EH (cell line): ENCODE measurements around the gene TOR1B.

Experiments
- DNase-seq: peaks from one replicate; pipeline ENCODE4 v3.0.0-alpha.2; 2015; ENCODE audit warnings: low read depth

Gene TOR1B

DNA sequence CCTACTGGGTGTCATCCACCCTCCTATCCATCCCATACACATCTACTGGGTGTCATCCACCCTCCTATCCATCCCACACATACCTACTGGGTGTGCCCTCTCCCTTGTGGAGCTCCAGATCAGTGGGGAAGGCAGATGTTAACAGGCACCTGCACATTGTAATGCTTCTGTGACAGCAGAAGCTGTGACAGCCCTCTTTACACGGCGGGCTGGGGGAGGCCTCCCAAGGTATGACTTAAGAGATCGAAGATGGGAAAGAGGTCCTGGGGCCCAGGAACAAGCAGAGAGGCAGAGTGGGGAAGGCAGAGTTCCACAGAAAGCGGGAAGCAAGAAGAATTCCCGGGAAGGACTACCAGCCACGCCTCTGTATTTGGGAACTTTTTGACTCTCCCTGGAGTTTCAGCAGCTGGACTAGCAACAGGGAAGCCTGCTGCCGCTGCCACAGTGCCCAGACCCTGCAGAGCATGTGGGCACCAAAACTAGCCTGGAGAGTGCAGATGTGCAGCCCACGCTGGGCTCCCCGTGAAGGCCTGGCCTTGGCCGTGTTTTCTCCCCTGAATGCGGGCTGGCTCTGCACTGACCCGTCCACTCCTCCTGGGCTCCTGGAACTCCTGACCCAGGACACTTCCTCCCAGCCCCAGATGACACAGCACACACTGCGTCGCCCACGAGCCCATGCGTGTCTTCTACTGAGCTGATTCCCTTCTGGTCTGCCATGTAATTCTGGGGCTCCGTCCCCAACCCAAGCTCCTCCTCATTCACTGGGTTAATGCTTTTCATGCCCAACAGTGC lies 11.6 kb downstream of the TOR1B start:
- no peak for DNase-seq

DNA sequence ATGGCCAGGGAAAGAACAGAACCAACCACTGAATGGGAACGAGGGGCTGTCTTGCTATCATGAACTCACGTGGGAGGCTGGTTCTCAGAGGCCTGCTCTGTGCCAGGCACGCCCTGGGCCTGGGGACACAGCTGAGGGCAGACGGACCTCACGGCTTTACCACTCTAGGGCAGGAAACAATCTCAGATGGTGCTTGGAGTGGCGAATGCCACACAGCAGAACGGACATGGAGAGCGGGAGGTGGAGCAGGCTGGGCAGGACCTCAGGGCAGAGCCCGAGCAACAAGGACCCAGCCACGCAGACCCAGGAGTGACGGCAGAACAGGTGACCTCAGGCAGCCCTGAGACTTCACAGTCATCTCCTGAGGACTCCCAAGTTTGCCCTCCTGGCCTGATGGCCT lies 12.3 kb downstream of the TOR1B start:
- DNase-seq, result no peak

DNA sequence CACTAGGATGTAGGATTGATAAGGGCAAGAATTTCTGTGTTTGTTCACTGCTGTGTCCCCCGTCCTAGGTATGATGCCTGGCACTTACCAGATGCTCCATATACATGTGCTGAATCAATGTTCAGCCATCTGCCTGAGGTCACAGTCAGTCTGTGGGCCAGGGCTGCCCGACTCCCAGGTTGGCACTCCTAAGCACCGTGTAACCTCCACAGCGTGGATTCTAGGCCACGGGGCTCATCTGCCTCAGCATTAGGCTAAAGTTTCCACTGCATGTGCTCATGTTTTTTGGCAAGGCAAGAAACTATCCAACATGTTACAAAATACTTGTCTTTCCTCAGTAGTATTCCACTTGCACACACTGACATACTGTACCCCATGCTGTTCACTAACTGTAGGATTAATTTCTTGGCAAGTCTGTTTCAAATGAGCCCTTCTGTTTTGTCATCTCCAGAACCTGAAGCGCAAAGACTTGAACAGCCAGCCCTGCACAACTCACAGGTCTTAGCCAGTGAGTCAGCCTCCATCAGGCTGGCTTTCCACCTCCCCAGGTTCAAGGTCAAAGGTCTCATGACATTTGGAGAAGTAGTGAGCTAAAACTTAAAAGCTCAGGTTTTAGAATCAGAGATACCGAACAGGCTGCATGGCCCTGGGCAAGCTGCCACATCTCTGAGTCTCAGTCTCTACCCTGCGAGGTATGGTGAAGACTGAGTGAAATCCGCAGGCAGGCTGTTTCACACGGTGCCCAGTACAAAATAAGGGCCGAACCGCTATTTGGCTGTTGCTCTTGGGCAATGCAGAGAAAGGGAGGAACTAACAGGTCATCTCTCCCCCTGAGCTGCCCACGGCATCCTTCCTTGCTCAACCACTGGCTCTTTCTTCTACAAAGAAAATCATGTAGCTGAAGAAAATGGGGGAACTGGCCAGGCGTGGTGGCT lies 13.8 kb downstream of the TOR1B start:
- DNase-seq, result no peak

DNA sequence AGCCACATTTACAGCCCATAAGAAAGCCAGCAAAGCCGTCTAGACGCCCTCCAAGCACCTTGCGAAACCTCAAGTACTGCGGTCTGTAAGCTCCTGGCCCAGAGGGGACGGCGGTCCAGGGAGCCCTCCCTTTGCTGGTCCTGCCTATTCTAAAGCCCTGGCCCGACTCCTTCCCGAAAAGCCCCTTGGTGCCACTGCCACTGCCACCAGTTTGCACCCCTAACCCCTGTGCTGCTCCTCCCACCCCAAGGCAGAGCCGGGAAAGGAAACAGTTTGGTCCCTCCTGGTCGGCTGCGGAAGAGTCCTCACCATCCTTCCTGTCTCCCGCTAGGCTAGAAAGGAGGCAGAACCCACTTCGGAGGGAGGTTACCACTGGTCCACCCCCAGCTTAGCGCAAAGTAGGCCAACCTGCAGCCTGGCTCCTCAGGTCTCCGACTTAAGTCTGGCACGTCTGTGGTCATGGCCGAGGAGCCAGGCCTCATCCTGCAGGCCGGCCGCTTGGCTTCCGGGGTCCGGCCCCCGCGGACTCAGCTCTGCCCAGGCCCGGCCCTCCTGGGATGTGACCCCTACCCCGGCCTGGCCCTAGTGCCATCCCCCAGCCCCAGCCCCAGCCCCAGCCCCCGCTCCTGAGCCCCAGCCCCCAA lies 20.0 kb downstream of the TOR1B start:
- DNase-seq, result peak; percentile 50

DNA sequence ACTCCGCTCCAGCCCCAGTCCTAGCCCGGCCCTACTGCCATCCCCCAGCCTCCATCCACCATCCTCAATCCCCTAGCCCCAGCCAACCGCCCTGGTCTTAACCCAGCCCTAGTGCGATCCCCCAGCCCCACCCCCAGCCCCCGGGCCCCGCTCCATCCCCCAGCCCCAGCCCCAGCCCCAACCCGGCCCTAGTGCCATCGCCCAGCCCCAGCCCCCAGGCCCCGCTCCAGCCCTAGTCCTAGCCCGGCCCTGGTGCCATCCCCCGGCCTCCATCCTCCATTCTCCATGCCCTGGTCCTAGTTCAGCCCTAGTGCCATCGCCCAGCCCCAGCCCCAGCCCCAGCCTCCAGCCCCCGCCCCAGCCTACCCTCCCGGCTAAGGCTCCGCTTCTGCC lies 20.6 kb downstream of the TOR1B start:
- no peak for DNase-seq

DNA sequence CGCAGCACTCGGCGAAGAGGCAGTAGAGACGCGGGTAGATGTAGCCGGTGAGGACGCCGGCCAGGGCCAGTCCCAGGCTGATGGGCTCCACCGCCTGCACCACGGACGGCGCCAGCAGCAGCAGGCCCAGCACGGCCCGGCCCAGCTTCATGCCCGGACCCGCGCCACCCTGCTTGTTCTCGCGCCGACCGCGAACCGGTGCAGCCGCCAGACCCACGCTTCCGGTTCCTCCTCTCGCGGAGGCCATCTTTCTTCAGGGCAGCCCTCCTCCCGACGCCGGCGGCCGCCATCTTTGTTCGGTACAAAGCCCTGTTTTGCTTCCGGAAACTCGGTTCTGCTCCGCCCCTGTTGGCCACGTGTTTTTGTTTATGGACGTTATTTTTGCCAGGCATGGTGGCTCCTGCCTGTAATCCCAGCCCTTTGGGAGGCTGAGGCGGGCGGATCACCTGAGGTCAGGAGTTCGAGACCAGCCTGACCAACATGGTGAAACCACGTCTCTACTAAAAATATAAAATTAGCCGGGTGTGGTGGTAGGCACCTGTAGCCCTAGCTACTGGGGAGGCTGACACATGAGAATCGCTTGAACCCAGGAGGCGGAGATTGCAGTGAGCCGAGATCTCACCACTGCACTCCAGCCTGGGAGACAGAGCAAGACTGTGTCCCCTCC lies 21.1 kb downstream of the TOR1B start, which contains the start of gene TOR1A:
Gene TOR1A (minus strand): TSS at position 202 of the 667 bp plus-strand sequence. CDS start 51 bp downstream, at position 151.
- DNase-seq, result peak; percentile 95

DNA sequence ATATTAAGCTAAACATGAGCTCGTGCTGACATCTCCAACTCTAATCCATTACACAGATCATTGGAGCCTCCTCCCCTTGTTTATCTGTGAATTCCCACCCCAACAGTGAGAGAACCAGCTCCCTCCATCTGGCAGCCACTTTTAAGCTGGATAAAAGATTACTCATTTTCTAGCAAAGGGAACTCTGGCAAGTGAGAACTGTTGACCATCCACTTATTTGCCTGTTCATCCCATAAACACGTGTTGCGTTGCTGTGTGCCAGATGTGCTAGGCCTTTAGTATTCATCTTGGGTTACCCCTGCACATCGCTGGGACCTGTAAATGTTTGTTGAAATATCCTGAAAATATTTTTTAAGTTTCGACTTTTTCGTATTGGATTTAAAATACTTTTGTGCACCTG lies 23.4 kb downstream of the TOR1B start:
- no peak for DNase-seq

DNA sequence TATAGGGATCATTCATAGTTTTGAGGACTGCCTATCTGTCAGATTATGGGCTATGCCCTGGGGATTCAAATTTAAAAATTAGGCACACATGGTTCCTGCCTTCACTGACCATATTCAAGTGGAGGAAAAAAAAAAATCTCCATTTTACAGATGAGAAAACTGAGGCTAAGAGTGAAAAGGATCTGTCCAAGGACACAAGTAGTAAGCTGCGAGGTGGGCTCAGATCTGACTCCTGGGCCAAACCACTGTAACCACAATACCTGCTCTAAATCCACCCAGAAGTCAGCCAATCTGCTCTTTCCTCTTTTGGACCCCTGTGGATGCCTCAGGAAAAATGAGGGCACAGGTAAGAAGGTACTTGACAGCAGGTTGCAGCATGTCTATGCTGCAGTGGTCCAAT lies 23.8 kb downstream of the TOR1B start:
- no peak for DNase-seq

DNA sequence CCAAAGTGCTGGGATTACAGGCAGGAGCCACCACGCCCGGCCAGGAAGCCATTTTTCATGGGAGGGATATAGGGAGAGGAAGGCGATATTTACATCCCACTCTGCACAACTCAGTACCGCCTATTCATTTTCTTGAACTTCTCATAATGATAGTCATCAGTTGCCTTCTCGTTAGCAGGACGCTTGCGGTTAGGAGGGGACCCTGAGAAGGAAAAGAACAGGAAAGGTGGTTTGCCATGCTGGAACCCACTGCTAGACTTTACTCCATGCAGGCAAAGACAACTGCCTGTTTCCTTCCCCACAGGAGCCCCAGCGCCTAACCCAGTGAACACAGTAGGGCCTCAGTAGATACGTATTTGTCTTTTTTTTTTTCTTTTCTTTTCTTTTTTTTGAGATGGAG lies 25.1 kb downstream of the TOR1B start:
- no peak for DNase-seq

DNA sequence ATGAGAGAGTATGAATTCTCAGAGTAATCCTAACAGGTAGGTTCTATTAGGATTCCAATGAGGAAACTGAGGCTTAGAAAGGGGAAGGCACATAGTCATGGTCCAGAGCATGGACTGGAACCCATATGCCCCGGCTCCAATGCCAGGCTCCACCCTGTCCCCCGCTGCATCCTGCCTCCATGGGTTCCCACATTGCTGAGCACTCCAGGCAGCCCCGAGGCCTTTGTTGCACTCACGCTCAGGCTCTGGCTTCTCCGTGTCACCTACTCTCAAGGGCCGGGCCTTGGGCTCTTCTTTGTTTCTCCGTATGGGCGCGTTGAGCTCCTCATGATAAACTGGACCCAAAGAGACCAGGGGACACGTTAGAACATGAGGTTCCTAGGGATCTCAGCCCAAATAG lies 26.0 kb downstream of the TOR1B start:
- DNase-seq, result no peak

DNA sequence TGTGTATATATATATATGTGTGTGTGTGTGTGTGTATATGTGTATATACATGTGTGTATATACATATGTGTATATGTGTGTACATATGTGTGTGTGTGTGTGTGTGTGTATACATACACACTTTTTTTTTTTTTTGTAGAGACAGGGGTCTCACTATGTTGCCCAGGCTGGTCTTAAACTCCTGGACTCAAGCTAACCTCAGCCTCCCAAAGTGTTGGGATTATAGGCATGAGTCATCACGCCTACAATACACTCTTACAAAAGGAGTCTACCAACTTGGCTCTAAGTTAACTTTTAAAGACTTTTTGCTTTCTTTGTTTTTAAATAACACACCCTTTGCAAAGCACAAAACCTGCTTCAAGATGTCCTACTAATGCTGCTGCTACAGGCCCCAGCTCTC lies 30.0 kb downstream of the TOR1B start:
- no peak for DNase-seq

DNA sequence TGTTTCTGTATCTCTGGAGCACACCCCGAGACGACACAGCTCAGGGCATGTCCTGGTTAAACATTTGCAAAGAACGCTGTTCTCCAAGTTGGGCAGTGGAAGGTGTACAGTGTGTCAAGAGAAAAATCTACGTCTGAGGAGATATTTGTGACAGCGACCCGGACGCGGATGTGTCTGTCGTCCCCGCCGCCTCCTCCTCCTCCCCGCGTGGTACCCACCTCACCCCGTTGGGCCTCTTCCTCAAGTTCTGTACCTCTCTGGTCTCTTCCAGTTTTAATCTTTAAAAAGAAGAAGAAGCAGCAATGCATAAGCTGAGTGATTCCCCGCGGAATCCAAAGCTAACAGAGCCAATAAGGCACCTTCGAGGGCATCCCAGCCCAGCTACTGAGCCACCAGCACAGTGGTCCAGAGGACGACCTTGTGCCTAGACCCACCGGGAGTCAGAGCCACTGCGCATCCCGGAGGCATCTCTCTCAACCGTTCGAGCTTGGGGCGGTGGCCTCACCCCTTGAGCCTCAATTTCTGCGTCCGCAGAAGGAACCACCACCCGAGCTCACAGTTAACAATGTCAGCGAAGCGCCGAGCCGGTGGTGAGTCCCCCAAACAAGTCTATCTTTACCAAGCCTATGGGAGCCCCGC lies 31.6 kb downstream of the TOR1B start:
- DNase-seq, result no peak

DNA sequence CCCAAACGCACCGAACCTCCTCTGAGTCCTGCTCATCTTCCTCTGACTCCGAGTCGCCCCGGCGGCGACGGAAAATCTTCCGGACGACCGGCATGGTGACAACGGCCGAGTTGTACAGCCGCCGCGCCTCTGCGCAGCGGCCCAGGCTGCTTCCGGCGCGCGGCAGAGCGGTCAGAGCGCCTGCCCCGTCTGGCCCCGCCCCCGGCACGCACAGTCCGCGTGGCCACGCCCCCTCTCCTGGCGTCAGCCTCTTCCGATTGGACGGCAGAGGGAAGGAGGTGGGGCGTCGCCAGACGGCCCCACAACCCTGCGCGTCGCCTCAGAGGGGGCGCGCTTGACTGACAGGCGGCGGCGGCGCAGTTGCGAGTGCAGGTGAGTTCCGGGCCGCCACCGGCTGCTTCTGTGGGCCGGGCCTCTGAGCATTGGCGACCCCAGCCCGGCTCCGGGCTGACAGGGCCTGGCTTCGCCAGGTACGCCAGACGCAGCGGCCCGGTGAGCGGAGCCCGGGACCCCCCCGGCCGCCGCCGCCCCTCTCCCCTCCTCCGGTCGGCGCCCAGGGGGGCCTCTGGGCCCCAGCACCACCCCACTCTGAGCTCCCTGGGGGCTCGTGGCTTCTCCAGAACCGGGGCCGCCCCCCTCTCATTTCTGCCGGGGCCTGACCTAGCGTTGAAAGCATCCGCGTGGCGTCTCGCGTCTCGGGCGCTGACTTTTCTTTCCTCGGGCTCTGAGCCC lies 32.3 kb downstream of the TOR1B start, which contains the start of the genes C9orf78 and USP20:
Gene C9orf78 (minus strand): TSS at position 148 of the 732 bp plus-strand sequence. CDS start 54 bp downstream, at position 94.
Gene USP20 (plus strand): TSS at position 331 of the 732 bp plus-strand sequence. CDS start 17,098 bp downstream, outside the sequence.
- DNase-seq, result peak; percentile 94

DNA sequence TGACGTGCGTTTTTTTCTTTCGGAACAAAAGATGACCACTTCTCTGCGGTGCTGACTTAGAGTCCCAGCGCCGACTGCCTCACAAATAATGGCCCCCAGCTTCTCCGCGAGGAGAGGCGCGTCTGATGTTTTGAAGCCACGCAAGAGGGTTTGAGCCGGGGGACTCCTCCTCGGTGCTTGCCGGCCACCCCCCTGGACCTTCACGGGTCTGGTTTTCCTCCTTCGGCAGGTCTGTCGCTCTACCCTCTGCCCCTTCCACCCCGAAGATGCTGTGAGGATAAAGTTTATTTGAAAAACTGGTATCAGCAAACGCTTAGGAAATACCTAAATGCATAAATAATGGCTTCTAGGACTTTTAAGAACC lies 32.9 kb downstream of the TOR1B start:
- DNase-seq, result no peak

DNA sequence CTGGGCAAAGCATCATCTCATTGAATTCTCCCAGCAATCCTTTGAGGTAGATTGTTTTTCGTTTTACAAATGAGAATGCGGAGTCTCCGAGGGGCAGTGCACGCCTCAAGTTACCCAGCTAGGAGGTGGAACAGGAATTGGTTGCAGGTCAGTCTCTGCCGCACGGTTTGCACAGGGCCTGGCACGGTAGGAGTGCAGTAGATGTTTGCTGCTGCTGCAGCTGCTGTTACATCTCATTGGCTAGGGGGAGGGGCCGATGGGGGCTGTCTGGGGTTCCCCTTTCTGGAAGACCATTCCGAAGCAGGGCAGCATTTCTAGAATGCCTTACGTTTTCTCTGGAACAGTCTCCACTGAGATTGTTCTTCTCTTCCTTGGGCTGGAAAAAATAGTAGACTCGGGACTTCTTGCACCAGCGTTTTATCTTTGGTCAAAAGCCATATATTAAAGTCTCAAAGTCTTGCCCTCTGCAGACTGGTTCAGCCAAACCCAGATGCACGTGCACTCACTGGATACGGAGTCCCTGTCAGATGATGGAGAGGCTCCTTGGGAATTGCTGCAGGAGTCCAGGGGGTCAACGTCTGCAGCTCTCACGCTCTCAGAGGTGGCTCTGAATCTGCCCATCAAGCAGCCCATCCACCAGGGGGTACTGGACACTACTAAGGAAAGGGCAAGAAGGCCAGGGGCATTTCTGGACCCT lies 33.5 kb downstream of the TOR1B start:
- DNase-seq, result no peak

DNA sequence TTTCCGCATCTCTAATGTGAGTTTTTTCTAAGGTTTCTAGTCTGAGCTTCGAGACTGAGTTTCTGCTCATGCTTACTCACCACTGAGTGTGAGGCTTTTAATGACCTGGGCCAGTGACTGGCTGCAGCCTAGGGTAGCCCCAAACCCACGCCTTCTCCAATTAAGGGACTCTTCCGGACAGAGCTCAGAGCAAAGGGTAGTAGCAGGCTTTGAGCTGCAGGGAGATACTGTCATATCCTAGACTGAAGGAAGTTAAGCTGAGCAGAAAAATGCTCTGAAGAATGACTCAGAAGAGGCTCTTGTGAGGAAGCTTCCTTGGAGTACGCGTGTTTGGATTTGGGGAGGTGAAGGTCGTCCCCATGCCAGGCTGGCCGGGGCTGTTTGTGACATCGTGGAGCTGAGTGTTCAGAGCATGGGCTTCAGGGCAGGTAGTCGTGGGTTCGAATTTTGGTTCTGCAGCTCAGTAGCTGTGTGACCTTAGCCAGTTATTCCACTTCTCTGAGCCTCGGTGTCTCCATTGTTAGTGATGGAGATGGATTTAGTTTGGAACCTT lies 35.8 kb downstream of the TOR1B start:
- peak; percentile 98 for DNase-seq

DNA sequence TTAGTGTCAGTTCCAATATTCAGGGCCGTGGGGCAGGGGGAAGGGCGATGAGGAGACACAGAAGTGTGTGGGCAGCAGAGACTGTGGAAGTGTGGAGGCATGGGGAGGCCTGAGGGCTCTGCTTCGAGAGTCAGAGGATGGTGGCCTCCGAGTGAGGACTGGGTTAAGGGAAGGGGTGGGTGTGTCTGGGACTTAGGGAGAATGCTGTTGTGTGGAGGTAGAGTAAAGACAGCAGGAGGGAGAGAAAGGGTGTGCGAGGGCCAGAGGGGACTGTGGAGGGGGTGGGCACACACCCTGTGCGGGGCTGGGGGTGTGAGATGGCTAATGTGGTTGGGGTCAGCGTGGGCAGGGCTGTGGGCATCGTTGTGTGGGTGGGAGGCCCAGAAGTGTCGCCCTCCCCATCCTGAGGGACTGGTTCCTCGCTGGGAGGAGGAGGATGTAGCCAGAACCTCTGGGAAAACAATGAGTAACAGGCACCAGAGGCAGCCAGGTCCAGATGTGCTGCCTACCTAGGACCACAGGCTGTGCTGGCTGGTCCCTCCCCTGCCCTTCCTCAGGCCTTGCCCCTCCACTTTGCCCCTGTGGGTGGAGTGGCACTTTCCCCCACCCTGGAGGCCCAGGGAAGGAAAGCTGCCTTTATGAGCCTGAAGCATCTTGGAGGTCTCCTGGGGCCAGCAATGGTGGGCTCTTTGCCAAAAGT lies 36.5 kb downstream of the TOR1B start:
- peak; percentile 10 for DNase-seq

DNA sequence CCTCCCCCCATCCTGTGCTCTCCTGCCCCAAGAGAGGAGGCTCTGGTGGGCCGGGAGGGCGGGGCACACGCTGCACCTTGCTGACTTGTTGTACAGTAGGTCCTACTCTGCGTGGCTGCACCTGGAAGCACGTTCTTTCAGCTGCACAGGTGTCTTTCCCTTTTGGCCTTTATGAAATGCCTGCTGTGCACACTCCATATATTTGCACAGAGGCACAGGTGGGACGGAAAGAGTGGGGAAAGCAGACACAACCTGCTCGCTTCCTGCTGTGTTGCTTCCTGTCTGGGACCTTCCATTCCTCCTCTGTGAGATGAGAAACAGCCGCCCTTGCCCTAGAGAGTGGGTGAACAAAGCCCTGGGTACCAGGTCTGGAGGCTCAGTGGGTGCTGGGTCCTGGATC lies 37.0 kb downstream of the TOR1B start:
- DNase-seq, result no peak

DNA sequence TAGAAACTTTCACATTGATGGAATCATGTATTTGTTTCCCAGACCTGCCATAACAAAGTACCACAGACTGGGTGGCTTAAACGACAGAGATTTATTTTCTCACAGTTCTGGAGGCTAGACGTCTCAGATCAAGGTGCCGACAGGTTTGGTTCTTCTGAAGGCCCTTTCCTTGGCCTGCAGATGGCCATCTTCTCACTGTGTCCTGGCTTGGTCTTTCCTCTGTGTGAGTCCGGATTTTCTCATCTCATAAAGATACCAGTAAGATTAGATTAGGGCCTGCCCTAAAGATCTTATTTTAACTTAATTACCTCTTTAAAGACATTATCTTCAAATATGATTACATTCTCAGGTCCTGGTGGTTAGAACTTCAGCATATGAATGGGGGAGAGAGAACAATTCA lies 38.1 kb downstream of the TOR1B start:
- no peak for DNase-seq
